DND-41 (cell line): Measurements from ENCODE around the gene UBAC1.

ENCODE experiments used
- CTCF ChIP-seq: IDR thresholded peaks from 2 replicates; pipeline ENCODE4 v1.5.1; 2012; ENCODE audit warnings: borderline replicate concordance, low read length, moderate library complexity, mild to moderate bottlenecking; ENCODE audit not compliant: poor library complexity, severe bottlenecking; ENCODE audit errors: extremely low read depth
- EZH2 ChIP-seq: IDR thresholded peaks from 3 replicates; pipeline ENCODE4 v1.6.1; 2012; ENCODE audit warnings: borderline replicate concordance, low read depth, mild to moderate bottlenecking, moderate library complexity, low read length, inconsistent platforms; ENCODE audit not compliant: severe bottlenecking

- TF ChIP-seq CTCF (no peak), EZH2 (no peak)
These were observed 62.4 kb downstream of the UBAC1 start for GRCh38 chr9:135898634-135899407.
